HCT116 (cell line): ENCODE measurements around the gene KLK15. TPM values are rescaled to one million over a fixed set of nuclear protein-coding genes. Genes with fewer than 3 reads are reported as not detected.

Experiments
- ATAC-seq: fragments of 200-7000 bp; cut with Tn5 transposase; 2 replicates; pipeline ENCODE4 v1.9.1; 2020; ENCODE audit warnings: mild to moderate bottlenecking, moderate library complexity
- BruUV-seq: library from RNA; stranded (reverse); fragments of 400-500 nt; replicated peaks from 2 replicates; lab custom pipeline; 2021; lab: Mats Ljungman, UMichigan
- CTCF ChIA-PET: fragments of 300-600 bp; sonication (Branson Sonifier 250); formaldehyde crosslinking; loops from one replicate; lab custom pipeline; 2021; ENCODE audit warnings: antibody characterized with exemption; lab: Charles Lee
- POLR2A ChIA-PET: fragments of 300-600, 350-600 bp; sonication (Branson Sonifier 250); formaldehyde crosslinking; loops from one replicate; lab custom pipeline; 2021; ENCODE audit warnings: antibody characterized with exemption; lab: Charles Lee
- RAD21 ChIA-PET, 2 experiments: fragments of 300-600 bp; sonication (Branson Sonifier 250); formaldehyde crosslinking; loops; one replicate each; lab custom pipeline; 2023; ENCODE audit warnings: low total read pairs in 2 of 2; ENCODE audit not compliant: uncharacterized antibody in 2 of 2, unreplicated experiment in 2 of 2, low non-redundant PET in 1 of 2; lab: Charles Lee
- DNase-seq: peaks from one replicate; pipeline ENCODE4 v3.0.0-alpha.2; 2010; ENCODE audit warnings: low read depth, low spot score
- H2AFZ ChIP-seq: fragments of 200-600 bp; shearing (Covaris generic), sonication (generic); 2 replicates; pipeline ENCODE4 v1.6.1; 2017; ENCODE audit warnings: low read depth, mixed run types, mixed read lengths, antibody characterized with exemption, low read length; ENCODE audit not compliant: poor library complexity, severe bottlenecking
- H3K27ac ChIP-seq: 2 replicates; pipeline ENCODE4 v1.5.1; 2012; ENCODE audit warnings: low read depth, low read length
- H3K27me3 ChIP-seq: fragments of 200-600 bp; sonication (generic); 2 replicates; pipeline ENCODE4 v1.6.1; 2016; ENCODE audit warnings: mixed run types, low read length, mixed read lengths; ENCODE audit not compliant: insufficient read depth
- H3K36me3 ChIP-seq, 2 experiments: fragments of 200-500 bp in 1 of 2; fragments of 200-600 bp in 1 of 2; sonication (Bioruptor generic) in 1 of 2; sonication (generic) in 1 of 2; 2 replicates each; pipeline versions ENCODE4 v1.5.1 to v1.6.1; 2014 to 2016; ENCODE audit warnings: low read length in 2 of 2, inconsistent platforms in 1 of 2, mixed read lengths in 1 of 2, mixed run types in 1 of 2; ENCODE audit not compliant: insufficient read depth in 2 of 2, control insufficient read depth in 1 of 2
- H3K4me1 ChIP-seq, 2 experiments: fragments of 200-600 bp in 1 of 2; sonication (generic) in 1 of 2; 2 replicates each; pipeline versions ENCODE4 v1.5.1 to v1.6.1; 2012 to 2017; ENCODE audit warnings: low read length in 2 of 2, inconsistent platforms in 1 of 2, mild to moderate bottlenecking in 1 of 2, mixed read lengths in 1 of 2, mixed run types in 1 of 2, moderate library complexity in 1 of 2; ENCODE audit not compliant: insufficient read depth in 2 of 2, control insufficient read depth in 1 of 2
- H3K4me2 ChIP-seq: fragments of 200-600 bp; sonication (generic); 2 replicates; pipeline ENCODE4 v1.6.1; 2017; ENCODE audit warnings: mixed run types, low read length, mixed read lengths
- H3K4me3 ChIP-seq, 2 experiments: fragments of 200-600 bp in 1 of 2; sonication (generic) in 1 of 2; replicated peaks in 1 of 2; 2 replicates each; pipeline ENCODE4 v1.5.1; 2011 to 2016; ENCODE audit warnings: low read length in 2 of 2, control low read depth in 1 of 2, low read depth in 1 of 2, mild to moderate bottlenecking in 1 of 2, mixed read lengths in 1 of 2, mixed run types in 1 of 2
- H3K79me2 ChIP-seq: fragments of 200-600 bp; sonication (generic); 2 replicates; pipeline ENCODE4 v1.6.1; 2017; ENCODE audit warnings: mild to moderate bottlenecking, mixed run types, low read length, moderate library complexity, mixed read lengths; ENCODE audit not compliant: insufficient read depth
- H3K9ac ChIP-seq: fragments of 200-600 bp; sonication (generic); 2 replicates; pipeline ENCODE4 v1.6.1; 2016; ENCODE audit warnings: low read length, mixed read lengths
- H3K9me2 ChIP-seq: fragments of 200-600 bp; sonication (generic), shearing (Covaris generic); 2 replicates; pipeline ENCODE4 v1.6.1; 2017; ENCODE audit warnings: mixed run types, mild to moderate bottlenecking, moderate library complexity; ENCODE audit not compliant: insufficient read depth
- H3K9me3 ChIP-seq, 2 experiments: fragments of 200-500 bp in 1 of 2; fragments of 200-600 bp in 1 of 2; sonication (Bioruptor generic) in 1 of 2; sonication (generic) in 1 of 2; 2 replicates each; pipeline ENCODE4 v1.6.1; 2014 to 2017; ENCODE audit warnings: low read length in 2 of 2, mixed read lengths in 2 of 2, inconsistent platforms in 1 of 2, low read depth in 1 of 2, mild to moderate bottlenecking in 1 of 2, mixed run types in 1 of 2, moderate library complexity in 1 of 2; ENCODE audit not compliant: control insufficient read depth in 1 of 2, insufficient read depth in 1 of 2
- H4K20me1 ChIP-seq: fragments of 200-600 bp; sonication (generic), shearing (Covaris generic); 2 replicates; pipeline ENCODE4 v1.6.1; 2017; ENCODE audit warnings: mixed run types, mild to moderate bottlenecking, moderate library complexity; ENCODE audit not compliant: insufficient read depth
- CBX3 ChIP-seq: IDR thresholded peaks from 2 replicates; pipeline ENCODE4 v1.6.1; 2012; ENCODE audit warnings: low read depth
- CEBPB ChIP-seq: IDR thresholded peaks from 2 replicates; pipeline ENCODE4 v1.6.1; 2012; ENCODE audit warnings: low read depth
- CTCF ChIP-seq, 3 experiments: fragments of 200-600 bp in 1 of 3; sonication (generic) in 1 of 3; IDR thresholded peaks in 2 of 3; conservative IDR thresholded peaks in 1 of 3; 2 replicates each; pipeline ENCODE4 v1.5.1; 2012 to 2017; ENCODE audit warnings: low read depth in 2 of 3, low read length in 2 of 3, antibody characterized with exemption in 1 of 3, borderline replicate concordance in 1 of 3, control low read depth in 1 of 3, mild to moderate bottlenecking in 1 of 3, mixed read lengths in 1 of 3, mixed run types in 1 of 3, moderate library complexity in 1 of 3; ENCODE audit not compliant: insufficient read depth in 1 of 3
- EZH2phosphoT487 ChIP-seq: fragments of 200-600 bp; IDR thresholded peaks from 2 replicates; pipeline ENCODE4 v1.6.1; 2018; ENCODE audit warnings: antibody characterized with exemption, borderline replicate concordance
- JUND ChIP-seq: IDR thresholded peaks from 2 replicates; pipeline ENCODE4 v1.6.1; 2012
- MAX ChIP-seq: IDR thresholded peaks from 2 replicates; pipeline ENCODE4 v1.6.1; 2012
- POLR2A ChIP-seq: IDR thresholded peaks from 2 replicates; pipeline ENCODE4 v1.7.0; 2011; ENCODE audit warnings: borderline replicate concordance; ENCODE audit not compliant: insufficient read depth, insufficient read length; ENCODE audit errors: extremely low read depth
- RAD21 ChIP-seq: IDR thresholded peaks from 2 replicates; pipeline ENCODE4 v1.6.1; 2012; ENCODE audit warnings: low read depth, mild to moderate bottlenecking
- REST ChIP-seq: IDR thresholded peaks from 2 replicates; pipeline ENCODE4 v1.6.1; 2012; ENCODE audit warnings: low read depth
- SIN3A ChIP-seq: IDR thresholded peaks from 2 replicates; pipeline ENCODE4 v1.6.1; 2012; ENCODE audit warnings: low read depth
- SP1 ChIP-seq: IDR thresholded peaks from 2 replicates; pipeline ENCODE4 v1.6.1; 2012; ENCODE audit warnings: low read depth
- SRF ChIP-seq: IDR thresholded peaks from 2 replicates; pipeline ENCODE4 v1.6.1; 2012; ENCODE audit warnings: low read depth
- YY1 ChIP-seq: IDR thresholded peaks from 2 replicates; pipeline ENCODE4 v1.6.1; 2011; ENCODE audit warnings: low read length, low read depth, moderate library complexity, mild to moderate bottlenecking; ENCODE audit not compliant: insufficient replicate concordance; ENCODE audit errors: extremely low read depth
- ZNF274 ChIP-seq: fragments of 200-500 bp; sonication (Bioruptor generic); IDR thresholded peaks from 2 replicates; pipeline ENCODE4 v1.6.1; 2014; ENCODE audit warnings: mild to moderate bottlenecking, low read depth, low read length, inconsistent platforms
- intact Hi-C: fragments of 100-400 bp; cut with micrococcal nuclease; formaldehyde crosslinking; loops from 2 replicates; pipeline ENCODE4 v1.10.0; 2022
- total RNA-seq: library from RNA; stranded (reverse); gene quantifications from one replicate; pipeline ENCODE4 v1.2.1, GENCODE V29; 2021; ENCODE audit not compliant: unreplicated experiment

KLK15 gene
- total RNA-seq, 1 experiment from 2014 or later = not detected

GRCh38 chr19:50777261-50777660 is 56.1 kb downstream of the KLK15 start:
- H4K20me1 ChIP-seq = no peaks in the 10 kb centered on the region
- H3K4me2 ChIP-seq = peak overlapping the region; percentile 71
- H2AFZ ChIP-seq = peak overlapping the region; percentile 74
- H3K9ac ChIP-seq = no peak overlapping the region
- POLR2A ChIA-PET = interaction anchor here (0.8 to 1.1 kb wide), 2 partner anchors 28 to 53 kb away, joined by 4 to 5 read pairs; no protein-coding TSS in a partner anchor
- intact Hi-C loops = no loop called here
- RAD21 ChIA-PET = interaction anchor here in 1 of 2 experiments (0.6 kb wide), 1 partner anchor 10 kb away, joined by 3 read pairs; no protein-coding TSS in a partner anchor
- no peak overlapping the region for H3K27ac ChIP-seq
- no peak for ATAC-seq
- no peaks in the 10 kb centered on the region for H3K9me3 ChIP-seq
- H3K4me3 ChIP-seq = no peak overlapping the region
- H3K4me1 ChIP-seq = peaks cover 6 to 20% of the 10 kb centered on the region in 2 experiments; a peak in 3 of 4 replicates
- BruUV-seq = no TSS peak
- H3K36me3 ChIP-seq = no peaks in the 10 kb centered on the region
- CTCF ChIA-PET = interaction anchor here (0.8 to 2.8 kb wide), 4 partner anchors 52 to 239 kb away, joined by 3 to 13 read pairs (median 3); no protein-coding TSS in a partner anchor
- TF ChIP-seq CTCF (IDR thresholded peaks at IDR 0.05 in 2 of 3, conservative IDR thresholded peaks at IDR 0.05 in 1 of 3; ENCODE audit: borderline replicate concordance in 1 of 3, insufficient read depth in 1 of 3, low read depth in 2 of 3, low read length in 2 of 3) (no peak), SIN3A (no peak), CBX3 (no peak), JUND (no peak), EZH2phosphoT487 (no peak), POLR2A (no peak), ZNF274 (no peak), REST (no peak), SRF (no peak), RAD21 (no peak), CEBPB (no peak), YY1 (no peak), MAX (no peak), SP1 (no peak)
- TF ChIP-seq, all 23 proteins: peak for 0
- no peak for DNase-seq
- H3K79me2 ChIP-seq = no peaks in the 10 kb centered on the region
- H3K9me2 ChIP-seq = no peaks in the 10 kb centered on the region
- H3K27me3 ChIP-seq = peaks cover 14% of the 10 kb centered on the region; the same call in 1 of the 2 replicates
